ENCODE data around the gene GRID2. TPM values are rescaled to one million over a fixed set of nuclear protein-coding genes. Genes with fewer than 3 reads are reported as not detected.
A peak's percentile ranks its signal among the peaks of the same experiment; 100 is the strongest.

Gene GRID2
- total and polyA plus RNA-seq, 2 of the 13 experiments (the other 11 are each of a cell fraction or from before 2014, with no cell fraction given) = not detected

- peak; percentile 71; the same call in 2 of the 3 replicates for ATAC-seq
- intact Hi-C loops (cut with micrococcal nuclease; ENCODE audit: unreplicated experiment) = loop anchor here (5.0 kb wide), 1 partner anchor 1377 kb away; no protein-coding TSS in a partner anchor
- FAIRE-seq = peak; percentile 30
Observed at GRCh38 chr4:93764639-93765246, 1461.0 kb downstream of the GRID2 start.

More at GRCh38 chr4:93764639-93765246, 1461.0 kb downstream of the GRID2 start:
- Histone ChIP-seq H3K4me3 (replicated peaks in 1 of 3; ENCODE audit: insufficient read depth in 1 of 3, low read depth in 2 of 3, low read length in 3 of 3) (no peak overlapping the region), H4K20me1 (ENCODE audit: insufficient read depth, low read length) (no peaks in the 10 kb centered on the region), H3K4me1 (ENCODE audit: insufficient read depth, low read length) (no peaks in the 10 kb centered on the region), H3K9me3 (ENCODE audit: low read length) (no peaks in the 10 kb centered on the region), H3K4me2 (ENCODE audit: low read depth, low read length) (no peak overlapping the region), H3K9ac (ENCODE audit: insufficient read depth, low read depth, low read length) (no peak overlapping the region), H3K27ac (ENCODE audit: extremely low read length, insufficient read depth, low read length) (no peak overlapping the region), H3K36me3 (replicated peaks in 1 of 2; ENCODE audit: control insufficient read depth in 1 of 2, insufficient read depth in 2 of 2, low read length in 2 of 2) (no peaks in the 10 kb centered on the region), H3K79me2 (ENCODE audit: insufficient read depth, low read length) (no peaks in the 10 kb centered on the region), H2AFZ (ENCODE audit: low read length) (no peak overlapping the region), H3K27me3 (ENCODE audit: control insufficient read depth in 1 of 2, insufficient read depth in 2 of 2, low read length in 2 of 2) (no peaks in the 10 kb centered on the region)
- 0% methylated on average over 5 of the region's 5 CpGs for WGBS (ENCODE audit: low lambda C conversion rate)
- in situ Hi-C loops (cut with HindIII; ENCODE audit: extremely low pct_ligation_motif_present, low pct_unique_long_range_greater_than_20kb) = no loop called here
- BruUV-seq (replicated peaks) = no TSS peak
- TF ChIP-seq SP1 (IDR thresholded peaks at IDR 0.05) (no peak), SP1 (CRISPR knock-in tag; IDR thresholded peaks at IDR 0.05) (no peak), SMC3 (IDR thresholded peaks at IDR 0.05; ENCODE audit: low read length) (peak; percentile 62), ELK4 (CRISPR knock-in tag; IDR thresholded peaks at IDR 0.05; ENCODE audit: borderline replicate concordance) (no peak), MAFK (conservative IDR thresholded peaks at IDR 0.05 in 1 of 2, IDR thresholded peaks at IDR 0.05 in 1 of 2; ENCODE audit: low read length in 2 of 2) (0 out of 4 replicates have a peak, but pooled peaks of 1 of the 2 experiments have one; percentile 9), DMAP1 (CRISPR knock-in tag; IDR thresholded peaks at IDR 0.05) (no peak), STAG1 (CRISPR knock-in tag; IDR thresholded peaks at IDR 0.05) (peak; percentile 84), ZNF180 (CRISPR knock-in tag; IDR thresholded peaks at IDR 0.05; ENCODE audit: borderline replicate concordance, low read depth) (no peak), RAD21 (CRISPR knock-in tag; IDR thresholded peaks at IDR 0.05) (peak; percentile 56; the same call in 1 of the 2 replicates), LCORL (IDR thresholded peaks at IDR 0.05) (no peak), LCORL (CRISPR knock-in tag; IDR thresholded peaks at IDR 0.05) (no peak), CTCF (CRISPR knock-in tag; IDR thresholded peaks at IDR 0.05) (peak; percentile 75), TFDP1 (CRISPR knock-in tag; IDR thresholded peaks at IDR 0.05; ENCODE audit: borderline replicate concordance) (no peak), ZNF12 (CRISPR knock-in tag; IDR thresholded peaks at IDR 0.05) (no peak), ZSCAN25 (CRISPR knock-in tag; IDR thresholded peaks at IDR 0.05) (no peak), GPN1 (CRISPR knock-in tag; IDR thresholded peaks at IDR 0.05; ENCODE audit: borderline replicate concordance) (no peak), NFE2L2 (IDR thresholded peaks at IDR 0.05; ENCODE audit: low read length) (peak; percentile 50; the same call in 1 of the 2 replicates)
- ChIA-PET CTCF (ENCODE audit: low intra/inter-chr PET ratio, low total read pairs) (interaction anchor here (1.5 kb wide), 1 partner anchor 55 kb away, joined by 8 read pairs; no protein-coding TSS in a partner anchor), POLR2A (no interaction called here)
- DNase-seq (ENCODE audit: low spot score) = peak; percentile 18

Measured in HepG2 (cell line).